DND-41 (cell line): ENCODE data around the gene MTARC2.
"Not testable (repeated sequence)": the region's sequence is repeated elsewhere in the genome, so short reads cannot be mapped to it uniquely, and the experiment has no call there.

Experiments used
- ATAC-seq: fragments of 200-7000 bp; cut with Tn5 transposase; 3 replicates; pipeline ENCODE4 v1.9.1; 2021; ENCODE audit warnings: low read depth; ENCODE audit not compliant: insufficient read depth
- DNase-seq: peaks from one replicate; pipeline ENCODE4 v3.0.0-alpha.2; 2020
- H2AFZ ChIP-seq: 2 replicates; pipeline ENCODE4 v1.6.0; 2012; ENCODE audit warnings: low read depth, low read length
- H3K27ac ChIP-seq: 2 replicates; pipeline ENCODE4 v1.5.1; 2012; ENCODE audit warnings: low read length, inconsistent platforms
- H3K27me3 ChIP-seq: fragments of 200-600 bp; sonication (generic); 2 replicates; pipeline ENCODE4 v1.6.0; 2012; ENCODE audit warnings: low read length, mild to moderate bottlenecking, inconsistent platforms; ENCODE audit not compliant: insufficient read depth, poor library complexity
- H3K36me3 ChIP-seq: 2 replicates; pipeline ENCODE4 v1.5.1; 2012; ENCODE audit warnings: low read length, inconsistent platforms; ENCODE audit not compliant: insufficient read depth
- H3K4me1 ChIP-seq: 2 replicates; pipeline ENCODE4 v1.5.1; 2012; ENCODE audit warnings: mild to moderate bottlenecking, low read length; ENCODE audit not compliant: insufficient read depth
- H3K4me2 ChIP-seq: 2 replicates; pipeline ENCODE4 v1.6.0; 2012; ENCODE audit warnings: mild to moderate bottlenecking, moderate library complexity, low read length, inconsistent platforms; ENCODE audit not compliant: insufficient read depth
- H3K4me3 ChIP-seq, 2 experiments: fragments of 200-600 bp in 1 of 2; shearing (Covaris generic) in 1 of 2; 2 replicates each; pipeline ENCODE4 v1.5.1; 2012 to 2016; ENCODE audit warnings: inconsistent platforms in 2 of 2, low read length in 2 of 2, mild to moderate bottlenecking in 2 of 2, low read depth in 1 of 2, moderate library complexity in 1 of 2
- H3K79me2 ChIP-seq: 2 replicates; pipeline ENCODE4 v1.6.0; 2012; ENCODE audit warnings: low read length, inconsistent platforms; ENCODE audit not compliant: insufficient read depth
- H3K9ac ChIP-seq: 2 replicates; pipeline ENCODE4 v1.6.0; 2012; ENCODE audit warnings: low read depth, mild to moderate bottlenecking, inconsistent platforms, low read length, moderate library complexity
- H3K9me3 ChIP-seq: 2 replicates; pipeline ENCODE4 v1.5.1; 2012; ENCODE audit warnings: low read length, moderate library complexity, mild to moderate bottlenecking, inconsistent platforms; ENCODE audit not compliant: insufficient read depth, severe bottlenecking
- H4K20me1 ChIP-seq: 2 replicates; pipeline ENCODE4 v1.6.0; 2012; ENCODE audit warnings: low read length; ENCODE audit not compliant: insufficient read depth
- CTCF ChIP-seq: IDR thresholded peaks from 2 replicates; pipeline ENCODE4 v1.5.1; 2012; ENCODE audit warnings: borderline replicate concordance, low read length, moderate library complexity, mild to moderate bottlenecking; ENCODE audit not compliant: poor library complexity, severe bottlenecking; ENCODE audit errors: extremely low read depth
- EZH2 ChIP-seq: IDR thresholded peaks from 3 replicates; pipeline ENCODE4 v1.6.1; 2012; ENCODE audit warnings: borderline replicate concordance, low read depth, mild to moderate bottlenecking, moderate library complexity, low read length, inconsistent platforms; ENCODE audit not compliant: severe bottlenecking

MTARC2 gene

GRCh38 chr1:220708936-220709801 is 39.0 kb upstream of the MTARC2 start:
- H4K20me1 ChIP-seq, result no peaks in the 10 kb centered on the region
- DNase-seq (no peak), ATAC-seq (no peak)
- no peaks in the 10 kb centered on the region for H3K27me3 ChIP-seq
- no peak for TF ChIP-seq CTCF
- TF ChIP-seq EZH2, result no peak
- H3K4me2 ChIP-seq, result no peak overlapping the region
- no peak overlapping the region for H3K9ac ChIP-seq
- no peaks in the 10 kb centered on the region for H3K4me1 ChIP-seq
- H3K27ac ChIP-seq, result no peak overlapping the region
- H3K79me2 ChIP-seq, result no peaks in the 10 kb centered on the region
- no peak overlapping the region for H2AFZ ChIP-seq
- H3K4me3 ChIP-seq, result no peak overlapping the region
- H3K36me3 ChIP-seq, result no peaks in the 10 kb centered on the region
- H3K9me3 ChIP-seq, result no peaks in the 10 kb centered on the region

DNA sequence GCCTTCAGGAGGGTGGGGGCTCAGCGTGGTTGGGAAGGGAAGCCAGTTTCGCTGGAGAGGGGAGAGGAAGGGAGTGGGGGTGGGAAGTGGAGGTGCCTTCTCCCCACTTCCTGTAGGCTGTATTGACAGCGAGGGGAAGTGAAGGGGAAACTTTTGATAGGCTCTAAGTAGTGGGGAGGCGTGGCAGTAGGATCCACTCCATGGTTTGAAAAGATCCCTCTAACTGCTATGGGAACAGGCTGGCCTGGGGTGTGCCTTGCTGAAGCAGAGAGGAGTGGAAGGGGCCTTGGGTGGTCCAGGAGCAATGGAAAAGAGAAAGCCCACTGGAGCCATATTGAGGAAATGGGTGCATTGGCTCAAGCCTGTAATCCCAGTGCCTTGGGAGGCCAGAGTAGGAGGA is 37.8 kb upstream of the MTARC2 start:
- H3K4me1 ChIP-seq, result no peaks in the 10 kb centered on the region
- H3K4me2 ChIP-seq, result no peak overlapping the region
- H3K36me3 ChIP-seq, result no peaks in the 10 kb centered on the region
- TF ChIP-seq EZH2 (no peak), CTCF (no peak)
- no peaks in the 10 kb centered on the region for H3K79me2 ChIP-seq
- no peaks in the 10 kb centered on the region for H3K27me3 ChIP-seq
- H3K9ac ChIP-seq, result no peak overlapping the region
- H2AFZ ChIP-seq, result no peak overlapping the region
- ATAC-seq (no peak; the same call in 2 of the 3 replicates), DNase-seq (no peak)
- no peaks in the 10 kb centered on the region for H4K20me1 ChIP-seq
- H3K9me3 ChIP-seq, result peaks cover 7% of the 10 kb centered on the region
- H3K27ac ChIP-seq, result no peak overlapping the region
- no peak overlapping the region for H3K4me3 ChIP-seq

DNA sequence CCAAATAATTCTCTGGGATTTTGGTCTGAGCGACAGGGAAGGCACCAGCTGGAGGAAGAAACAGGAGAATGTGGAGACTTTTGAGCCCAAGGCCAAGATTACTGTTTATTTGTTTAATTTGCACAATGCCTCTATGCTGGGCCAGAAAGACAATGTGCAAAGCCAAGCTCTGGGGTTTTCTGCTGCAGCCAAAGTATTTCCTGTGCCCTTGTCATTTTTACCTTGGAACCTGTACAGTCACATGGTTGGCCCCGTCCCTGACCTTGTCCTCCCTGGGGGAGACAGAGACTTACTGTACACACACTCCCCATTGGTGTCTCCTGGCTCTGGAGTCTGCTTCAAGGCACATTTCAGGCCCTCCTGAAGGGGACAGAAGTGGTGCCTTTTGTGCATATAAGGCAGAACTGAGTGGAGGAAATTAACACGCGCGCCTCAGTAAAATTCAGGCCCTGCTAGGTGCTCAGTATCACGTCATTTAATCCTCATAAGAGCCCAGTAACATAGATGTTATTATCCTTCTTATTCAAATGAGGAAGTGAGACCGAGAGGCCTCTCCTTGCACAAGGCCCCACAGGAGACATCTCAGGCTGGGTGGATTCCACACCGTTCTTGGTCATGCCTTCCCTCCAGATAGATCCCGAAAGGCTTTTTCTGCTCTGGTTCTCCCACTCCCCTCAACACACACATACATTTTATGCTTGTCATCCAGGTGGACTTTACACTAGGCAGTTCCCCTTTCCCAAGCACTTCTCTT is 36.9 kb upstream of the MTARC2 start:
- DNase-seq (no peak), ATAC-seq (no peak)
- no peaks in the 10 kb centered on the region for H3K79me2 ChIP-seq
- H3K4me2 ChIP-seq, result no peak overlapping the region
- peaks cover 11% of the 10 kb centered on the region for H3K9me3 ChIP-seq
- no peaks in the 10 kb centered on the region for H3K36me3 ChIP-seq
- no peaks in the 10 kb centered on the region for H3K27me3 ChIP-seq
- no peak for TF ChIP-seq CTCF
- TF ChIP-seq EZH2, result no peak
- H3K27ac ChIP-seq, result no peak overlapping the region
- H3K4me1 ChIP-seq, result no peaks in the 10 kb centered on the region
- no peak overlapping the region for H3K9ac ChIP-seq
- H2AFZ ChIP-seq, result no peak overlapping the region
- H4K20me1 ChIP-seq, result no peaks in the 10 kb centered on the region
- H3K4me3 ChIP-seq, result no peak overlapping the region

DNA sequence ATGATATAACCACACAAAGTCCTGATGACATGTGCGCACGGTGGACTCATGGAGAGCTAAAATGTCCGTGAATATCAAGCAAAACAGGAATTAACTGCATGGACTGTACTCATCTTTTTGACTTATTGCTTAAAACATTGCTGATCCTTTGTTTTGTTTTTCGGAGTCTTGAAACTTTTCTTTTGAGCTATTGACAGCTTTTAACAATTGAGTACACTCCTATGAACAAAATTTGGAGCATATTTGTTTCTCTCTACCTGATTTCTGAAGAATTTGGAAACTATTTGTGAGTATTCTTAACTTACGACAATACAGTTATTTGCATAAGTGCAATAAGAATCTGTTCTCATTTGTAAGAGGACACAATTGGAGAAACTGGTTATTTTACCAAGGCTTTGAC is 32.1 kb upstream of the MTARC2 start:
- H3K27ac ChIP-seq, H3K36me3 ChIP-seq, DNase-seq, H3K27me3 ChIP-seq, H4K20me1 ChIP-seq, H3K79me2 ChIP-seq, H3K4me2 ChIP-seq, H2AFZ ChIP-seq, H3K9ac ChIP-seq, H3K4me1 ChIP-seq, ATAC-seq, H3K4me3 ChIP-seq: not testable (repeated sequence)
- peaks cover 13% of the 10 kb centered on the region for H3K9me3 ChIP-seq
